ENCODE measurements around the gene FNBP1. TPM values are rescaled to one million over a fixed set of nuclear protein-coding genes. Genes with fewer than 3 reads are reported as not detected.
"Not testable (repeated sequence)": the region's sequence is repeated elsewhere in the genome, so short reads cannot be mapped to it uniquely, and the experiment has no call there.

FNBP1 gene
- total RNA-seq, 1 donor from 2014 or later, result 20.5 TPM

DNA sequence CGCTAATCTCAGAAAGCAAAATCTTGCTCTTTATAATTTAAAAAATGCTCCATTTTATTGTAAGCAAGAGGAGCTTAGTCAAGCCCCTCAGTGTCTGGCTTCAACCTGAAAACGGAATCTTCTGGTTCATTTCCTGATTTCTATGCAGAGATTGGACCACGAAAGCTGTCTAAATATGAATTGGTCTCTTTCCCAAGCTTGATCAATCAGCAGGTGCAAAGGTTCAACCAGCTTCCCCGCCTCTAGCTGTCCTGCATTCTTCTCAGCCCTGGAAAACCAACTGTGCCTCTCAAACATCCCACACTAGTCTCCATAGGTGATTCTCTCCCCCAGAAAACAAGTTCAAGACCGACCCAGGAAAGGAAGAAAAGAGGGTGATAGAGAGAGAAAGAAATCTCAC, 34.5 kb downstream of the FNBP1 start:
- no peaks in the 10 kb centered on the region for H3K36me3 ChIP-seq
- no peak overlapping the region for H3K27ac ChIP-seq (replicated peaks)
- peaks cover 9% of the 10 kb centered on the region for H3K9me3 ChIP-seq (replicated peaks)
- intact Hi-C loops (cut with micrococcal nuclease), result no loop called here
- TF ChIP-seq, protein P1, sequence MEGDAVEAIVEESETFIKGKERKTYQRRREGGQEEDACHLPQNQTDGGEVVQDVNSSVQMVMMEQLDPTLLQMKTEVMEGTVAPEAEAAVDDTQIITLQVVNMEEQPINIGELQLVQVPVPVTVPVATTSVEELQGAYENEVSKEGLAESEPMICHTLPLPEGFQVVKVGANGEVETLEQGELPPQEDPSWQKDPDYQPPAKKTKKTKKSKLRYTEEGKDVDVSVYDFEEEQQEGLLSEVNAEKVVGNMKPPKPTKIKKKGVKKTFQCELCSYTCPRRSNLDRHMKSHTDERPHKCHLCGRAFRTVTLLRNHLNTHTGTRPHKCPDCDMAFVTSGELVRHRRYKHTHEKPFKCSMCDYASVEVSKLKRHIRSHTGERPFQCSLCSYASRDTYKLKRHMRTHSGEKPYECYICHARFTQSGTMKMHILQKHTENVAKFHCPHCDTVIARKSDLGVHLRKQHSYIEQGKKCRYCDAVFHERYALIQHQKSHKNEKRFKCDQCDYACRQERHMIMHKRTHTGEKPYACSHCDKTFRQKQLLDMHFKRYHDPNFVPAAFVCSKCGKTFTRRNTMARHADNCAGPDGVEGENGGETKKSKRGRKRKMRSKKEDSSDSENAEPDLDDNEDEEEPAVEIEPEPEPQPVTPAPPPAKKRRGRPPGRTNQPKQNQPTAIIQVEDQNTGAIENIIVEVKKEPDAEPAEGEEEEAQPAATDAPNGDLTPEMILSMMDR (IDR thresholded peaks at IDR 0.05; ENCODE audit: borderline replicate concordance), result no peak
- H3K4me1 ChIP-seq, result no peaks in the 10 kb centered on the region
- no peak for DNase-seq
- H3K27me3 ChIP-seq (ENCODE audit: low read depth), result no peaks in the 10 kb centered on the region
- no peak overlapping the region for H3K4me3 ChIP-seq

DNA sequence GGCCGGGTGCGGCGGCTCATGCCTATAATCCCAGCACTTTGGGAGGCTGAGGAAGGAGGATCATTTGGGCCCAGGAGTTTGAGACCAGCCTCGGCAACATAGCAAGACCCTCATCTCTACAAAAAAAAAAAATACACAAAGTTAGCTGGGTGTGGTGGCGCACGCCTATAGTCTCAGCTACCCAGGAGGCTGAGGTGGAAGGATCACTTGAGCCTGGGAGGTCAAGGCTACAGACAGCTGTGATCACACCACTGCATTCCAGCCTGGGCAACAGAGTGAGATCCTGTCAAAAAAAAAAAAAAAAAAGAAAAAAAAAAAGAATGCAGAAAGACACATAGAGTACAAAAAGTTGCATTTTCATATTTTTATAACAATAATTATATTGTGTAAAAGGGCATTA, 36.0 kb downstream of the FNBP1 start:
- H3K27me3 ChIP-seq (ENCODE audit: low read depth); H3K9me3 ChIP-seq (replicated peaks); H3K27ac ChIP-seq (replicated peaks); H3K4me3 ChIP-seq; H3K36me3 ChIP-seq; intact Hi-C loops (cut with micrococcal nuclease); DNase-seq; H3K4me1 ChIP-seq: not testable (repeated sequence)

GRCh38 chr9:130003943-130004552, 38.9 kb downstream of the FNBP1 start:
- DNase-seq, result no peak
- no peaks in the 10 kb centered on the region for H3K36me3 ChIP-seq
- H3K27ac ChIP-seq (replicated peaks), result no peak overlapping the region
- H3K4me3 ChIP-seq, result no peak overlapping the region
- no peaks in the 10 kb centered on the region for H3K9me3 ChIP-seq (replicated peaks)
- peaks cover 6% of the 10 kb centered on the region for H3K4me1 ChIP-seq
- intact Hi-C loops (cut with micrococcal nuclease), result no loop called here
- H3K27me3 ChIP-seq (ENCODE audit: low read depth), result no peaks in the 10 kb centered on the region
- TF ChIP-seq, protein P1 (IDR thresholded peaks at IDR 0.05; ENCODE audit: borderline replicate concordance), result no peak

DNA sequence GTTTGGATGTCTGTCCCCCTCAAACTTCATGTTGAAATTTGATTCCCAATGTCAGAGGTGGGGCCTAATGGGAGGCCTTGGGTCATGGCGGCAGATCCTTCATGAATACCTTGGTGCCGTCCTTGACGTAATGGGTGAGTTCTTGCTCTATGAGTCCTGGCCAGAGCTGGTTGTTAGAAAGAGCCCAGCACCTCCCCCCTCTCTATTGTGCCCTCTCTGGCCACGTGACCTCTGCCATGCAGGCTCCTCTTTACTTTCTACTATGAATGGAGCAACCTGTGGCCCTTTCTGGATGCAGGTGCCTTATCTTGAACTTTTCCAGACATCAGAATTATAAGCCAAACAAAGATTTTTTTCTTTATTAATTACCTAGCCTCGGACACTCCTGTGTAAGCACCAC, 40.7 kb downstream of the FNBP1 start:
- H3K4me1 ChIP-seq, result peaks cover 17% of the 10 kb centered on the region
- intact Hi-C loops (cut with micrococcal nuclease), result no loop called here
- H3K27me3 ChIP-seq (ENCODE audit: low read depth), result no peaks in the 10 kb centered on the region
- H3K36me3 ChIP-seq, result no peaks in the 10 kb centered on the region
- no peak overlapping the region for H3K27ac ChIP-seq (replicated peaks)
- TF ChIP-seq, protein P1 (IDR thresholded peaks at IDR 0.05; ENCODE audit: borderline replicate concordance), result no peak
- DNase-seq, result no peak
- no peak overlapping the region for H3K4me3 ChIP-seq
- H3K9me3 ChIP-seq (replicated peaks), result no peaks in the 10 kb centered on the region

DNA sequence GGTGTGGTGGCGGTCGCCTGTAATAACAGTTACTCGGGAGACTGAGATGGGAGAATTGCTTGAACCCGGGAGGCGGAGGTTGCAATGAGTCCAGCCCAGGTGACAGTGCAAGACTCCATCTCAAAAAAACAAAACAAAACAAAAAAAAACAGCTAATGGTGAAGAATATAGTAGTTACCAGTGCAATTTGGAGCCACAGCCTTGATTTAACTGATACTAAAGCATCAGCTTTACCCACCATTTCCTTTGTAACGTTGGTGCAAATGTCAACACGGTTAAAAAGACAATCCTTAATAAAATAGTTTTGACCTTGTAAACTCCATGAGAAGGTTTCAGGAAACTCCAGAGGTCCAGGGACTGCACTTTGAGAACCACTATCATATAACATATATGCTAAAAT, 41.8 kb downstream of the FNBP1 start:
- intact Hi-C loops (cut with micrococcal nuclease), result no loop called here
- peaks cover 20% of the 10 kb centered on the region for H3K4me1 ChIP-seq
- H3K27me3 ChIP-seq (ENCODE audit: low read depth), result no peaks in the 10 kb centered on the region
- no peak overlapping the region for H3K27ac ChIP-seq (replicated peaks)
- TF ChIP-seq, protein P1 (IDR thresholded peaks at IDR 0.05; ENCODE audit: borderline replicate concordance), result no peak
- DNase-seq, result no peak
- no peaks in the 10 kb centered on the region for H3K9me3 ChIP-seq (replicated peaks)
- H3K4me3 ChIP-seq, result no peak overlapping the region
- no peaks in the 10 kb centered on the region for H3K36me3 ChIP-seq

GRCh38 chr9:129999141-129999510, 43.9 kb downstream of the FNBP1 start:
- intact Hi-C loops (cut with micrococcal nuclease), result no loop called here
- Histone ChIP-seq H3K36me3 (peaks cover under 1% of the 10 kb centered on the region), H3K4me3 (no peak overlapping the region), H3K27me3 (ENCODE audit: low read depth) (no peaks in the 10 kb centered on the region), H3K27ac (replicated peaks) (no peak overlapping the region), H3K4me1 (peaks cover 29% of the 10 kb centered on the region), H3K9me3 (replicated peaks) (no peaks in the 10 kb centered on the region)
- no peak for DNase-seq
- TF ChIP-seq, protein P1 (IDR thresholded peaks at IDR 0.05; ENCODE audit: borderline replicate concordance), result no peak
